Fibroblast of skin of back (primary cell): ENCODE data around the gene ENOX2.
"Not testable (repeated sequence)": the region's sequence is repeated elsewhere in the genome, so short reads cannot be mapped to it uniquely, and the experiment has no call there.

Experiments
- DNase-seq: peaks from one replicate; pipeline ENCODE4 v3.0.0-alpha.2; 2013

The ENOX2 gene

GRCh38 chrX:130825525-130825924, 77.5 kb downstream of the ENOX2 start:
- no peak for DNase-seq

DNA sequence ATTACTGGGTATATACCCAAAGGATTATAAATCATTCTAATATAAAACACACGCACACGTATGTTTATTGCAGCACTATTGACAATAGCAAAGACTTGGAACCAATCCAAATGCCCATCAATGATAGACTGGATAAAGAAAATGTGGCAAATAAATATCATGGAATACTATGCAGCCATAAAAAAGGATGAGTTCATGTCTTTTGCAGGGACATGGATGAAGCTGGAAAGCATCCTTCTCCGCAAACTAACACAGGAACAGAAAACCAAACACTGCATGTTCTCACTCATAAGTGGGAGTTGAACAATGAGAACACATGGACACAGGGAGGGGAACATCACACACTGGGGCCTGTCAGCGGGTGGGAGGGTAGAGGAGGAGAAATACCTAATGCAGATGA, 83.6 kb downstream of the ENOX2 start:
- not testable (repeated sequence) for DNase-seq

GRCh38 chrX:130813932-130814331, 89.1 kb downstream of the ENOX2 start:
- DNase-seq, result not testable (repeated sequence)

GRCh38 chrX:130810561-130810960, 92.4 kb downstream of the ENOX2 start:
- no peak for DNase-seq

DNA sequence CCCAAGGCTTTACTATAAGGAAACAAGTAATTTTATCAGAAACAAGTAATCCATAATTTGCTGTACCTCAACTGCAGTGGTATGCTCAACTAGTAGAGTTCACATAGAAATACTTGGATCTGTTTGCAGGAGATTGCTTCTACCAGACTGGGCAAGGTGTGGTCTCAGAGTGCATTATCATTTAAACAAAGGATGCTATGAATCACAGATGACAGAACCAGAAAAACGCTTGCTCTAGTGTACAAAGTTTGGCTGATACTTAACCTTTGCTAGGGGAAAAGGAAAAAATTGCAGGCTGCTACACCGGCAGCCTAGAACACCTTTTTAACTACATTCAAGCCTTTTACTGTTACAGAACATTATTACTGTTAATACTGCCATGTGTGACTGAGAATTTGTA, 97.1 kb downstream of the ENOX2 start:
- DNase-seq, result no peak

- no peak for DNase-seq
Measured at GRCh38 chrX:130803537-130803936, 99.5 kb downstream of the ENOX2 start.

- no peak for DNase-seq
Measured at GRCh38 chrX:130801901-130802300, 101.1 kb downstream of the ENOX2 start.

DNA sequence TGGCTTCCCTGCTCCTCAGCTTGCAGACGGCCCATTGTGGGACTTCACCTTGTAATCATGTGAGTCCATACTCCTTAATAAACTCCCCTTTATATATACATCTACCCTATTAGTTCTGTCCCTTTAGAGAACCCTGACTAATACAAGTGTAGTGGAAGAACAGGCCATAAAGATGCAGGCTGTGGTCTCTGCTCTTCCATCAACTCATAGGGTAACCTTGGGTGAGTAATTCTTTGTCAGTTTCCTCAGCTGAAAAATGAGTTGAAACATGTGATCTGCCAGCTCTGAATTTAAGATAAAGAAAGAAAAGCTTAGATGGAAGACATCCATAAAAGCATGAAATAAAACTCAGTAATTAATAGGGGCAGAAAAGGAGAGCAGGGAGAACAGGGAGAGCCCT, 103.6 kb downstream of the ENOX2 start:
- peak; percentile 3 for DNase-seq

GRCh38 chrX:130793975-130794374, 109.0 kb downstream of the ENOX2 start:
- DNase-seq, result no peak

GRCh38 chrX:130791870-130792269, 111.1 kb downstream of the ENOX2 start:
- DNase-seq, result not testable (repeated sequence)

GRCh38 chrX:130789793-130790192, 113.2 kb downstream of the ENOX2 start:
- DNase-seq, result no peak

GRCh38 chrX:130788786-130789581, 114.0 kb downstream of the ENOX2 start:
- DNase-seq, result no peak

DNA sequence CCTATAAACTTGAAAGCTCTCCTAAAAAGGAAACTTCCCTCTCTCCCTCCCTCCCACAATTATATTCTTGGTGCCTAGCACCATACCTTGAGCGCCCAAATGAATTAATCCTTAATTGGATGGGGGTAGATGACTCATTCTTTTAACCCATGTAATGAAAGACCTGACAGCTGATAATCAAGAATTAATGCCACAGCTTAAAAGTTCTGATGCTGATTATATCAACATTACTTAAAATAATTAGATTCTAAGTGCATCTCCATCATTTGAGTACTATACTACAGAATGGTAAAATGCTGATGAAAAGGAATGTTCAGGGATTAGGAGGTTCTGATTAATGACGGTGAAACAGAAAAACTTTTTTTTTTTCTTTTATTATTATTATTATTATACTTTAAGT, 117.0 kb downstream of the ENOX2 start:
- no peak for DNase-seq

- DNase-seq, result peak; percentile 5
Measured at GRCh38 chrX:130778773-130779172, 124.2 kb downstream of the ENOX2 start.

DNA sequence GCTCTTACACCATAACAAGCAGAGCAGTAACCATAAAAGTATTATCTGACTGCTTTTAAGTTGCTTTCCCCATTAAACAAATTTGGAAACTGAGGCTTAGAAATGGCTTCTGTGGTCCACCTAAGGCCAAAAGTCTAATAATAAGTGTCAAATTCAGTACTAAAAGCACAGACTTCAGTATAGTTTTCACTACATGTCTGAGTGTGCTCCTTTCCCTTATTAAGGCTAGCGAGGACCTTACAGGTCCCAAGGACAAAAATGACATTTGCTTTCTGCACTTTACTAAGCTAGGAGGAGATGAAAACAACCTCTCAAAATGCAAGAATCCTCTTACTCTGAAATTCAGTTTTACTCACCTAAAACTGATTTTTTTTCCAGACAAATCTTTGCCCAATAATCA, 127.2 kb downstream of the ENOX2 start:
- DNase-seq, result no peak

GRCh38 chrX:130772776-130773143, 130.2 kb downstream of the ENOX2 start:
- DNase-seq, result no peak

DNA sequence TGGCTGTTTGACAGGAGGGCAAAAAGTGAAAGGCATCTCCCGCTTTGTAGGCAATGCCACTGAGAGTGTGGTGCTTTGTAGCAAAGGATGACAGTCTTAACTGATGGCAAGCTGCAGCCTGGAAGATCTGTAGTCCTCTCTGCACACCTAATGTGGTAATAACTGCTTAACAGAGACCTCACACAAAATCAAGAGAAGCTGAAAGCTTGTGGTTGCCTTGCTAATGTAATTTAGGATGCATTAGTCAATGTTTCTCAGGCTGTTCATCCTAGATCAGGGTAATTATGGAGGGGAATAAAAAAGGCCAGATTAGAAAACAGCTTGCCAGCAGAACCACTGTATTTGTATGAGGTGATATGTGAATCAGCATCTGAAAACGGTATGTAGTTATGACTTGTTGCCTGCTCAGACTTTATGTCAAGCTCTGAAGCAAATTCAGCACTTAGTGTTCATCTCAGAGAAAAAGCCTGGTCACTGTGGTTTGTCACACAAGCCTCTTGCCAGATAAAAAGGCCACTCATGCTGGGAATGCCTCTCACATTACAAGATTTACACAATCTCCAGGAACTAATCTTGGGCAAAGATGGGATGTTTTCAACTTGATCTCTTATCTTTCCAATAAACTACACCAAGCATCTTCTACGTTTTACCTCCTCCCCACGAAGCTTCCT, 130.8 kb downstream of the ENOX2 start:
- peak; percentile 63 for DNase-seq

DNA sequence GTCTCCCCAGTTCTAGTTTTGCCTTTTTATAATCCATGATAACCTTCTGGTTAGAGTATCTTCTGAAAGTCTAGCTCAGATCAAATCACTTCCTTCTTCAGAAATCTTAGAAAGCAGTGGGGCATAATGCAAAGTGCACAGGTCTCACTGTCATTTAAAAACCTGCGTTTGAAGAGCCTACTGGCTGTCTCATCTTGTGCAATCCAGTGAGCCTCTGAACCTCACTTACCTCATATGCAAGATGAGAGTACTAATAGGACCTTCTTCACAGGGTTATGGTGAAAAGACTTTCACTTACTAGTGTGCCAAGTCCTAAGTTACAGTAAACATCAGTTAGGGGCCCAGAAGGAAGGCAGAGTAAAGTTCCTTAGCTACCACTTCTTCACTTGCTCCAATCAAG, 131.4 kb downstream of the ENOX2 start:
- DNase-seq, result no peak

GRCh38 chrX:130771230-130771629, 131.8 kb downstream of the ENOX2 start:
- DNase-seq, result peak; percentile 27

GRCh38 chrX:130770615-130771014, 132.4 kb downstream of the ENOX2 start:
- peak; percentile 83 for DNase-seq

DNA sequence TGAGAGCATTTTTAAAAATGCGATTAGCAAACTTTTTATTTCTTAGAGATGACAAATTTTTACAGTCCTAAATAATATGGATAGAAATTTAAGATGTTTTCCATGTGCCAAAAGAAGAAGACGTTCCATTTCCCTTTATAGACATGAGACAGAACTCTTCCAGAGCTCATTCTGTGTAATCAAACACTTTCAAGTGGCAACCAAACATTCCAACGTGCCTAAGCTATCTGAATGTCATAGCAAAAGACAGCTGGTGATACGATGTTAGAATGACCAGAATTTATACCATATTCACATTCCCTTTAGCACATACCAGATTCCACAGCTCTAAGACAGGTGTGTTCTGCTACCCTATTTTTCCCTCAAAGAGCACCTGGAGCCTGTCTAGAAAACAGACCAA, 133.2 kb downstream of the ENOX2 start:
- no peak for DNase-seq

GRCh38 chrX:130758072-130758471, 144.9 kb downstream of the ENOX2 start:
- DNase-seq, result no peak

DNA sequence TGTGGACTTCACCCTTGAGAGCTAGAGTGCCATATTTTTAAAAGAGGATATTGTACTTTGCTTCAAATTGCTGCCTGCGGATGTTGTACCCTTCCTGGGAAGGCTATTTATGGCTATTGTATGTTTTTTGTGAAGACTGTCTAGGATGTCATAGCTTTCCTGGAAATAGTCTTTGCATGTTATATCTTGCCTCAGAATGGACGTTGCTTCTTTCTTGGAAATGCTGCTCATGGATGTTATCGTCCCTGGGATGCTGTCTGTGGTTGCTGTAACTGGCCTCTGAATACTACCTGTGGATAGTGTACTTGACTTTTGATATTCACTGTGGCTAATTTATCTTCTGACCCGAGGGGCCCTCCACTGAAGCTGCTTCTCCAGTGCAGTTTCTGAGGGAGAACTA, 146.8 kb downstream of the ENOX2 start:
- DNase-seq, result no peak

DNA sequence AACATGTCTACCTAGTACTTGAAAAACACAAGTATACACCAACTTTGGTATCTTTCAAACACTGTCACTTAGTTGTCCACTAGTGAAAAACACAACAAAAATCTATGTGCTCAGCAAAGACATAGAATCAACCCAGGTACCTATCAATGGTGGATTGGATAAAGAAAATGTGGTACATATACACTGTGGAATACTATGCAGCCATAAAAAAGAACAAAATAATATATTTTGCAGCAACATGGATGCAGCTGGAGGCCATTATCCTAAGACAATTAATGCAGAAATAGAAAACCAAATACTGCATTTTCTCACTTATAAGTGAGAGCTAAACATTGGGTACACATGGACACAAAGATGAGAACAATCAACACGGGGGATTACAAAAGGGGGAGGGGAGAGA, 148.7 kb downstream of the ENOX2 start:
- DNase-seq, result no peak
